IMR-90 (cell line): ENCODE results near the gene TPSG1. TPM values are rescaled to one million over a fixed set of nuclear protein-coding genes. Genes with fewer than 3 reads are reported as not detected.

Source experiments
- ATAC-seq: fragments of 200-7000 bp; cut with Tn5 transposase; 2 replicates; pipeline ENCODE4 v1.9.1; 2020; ENCODE audit warnings: low read depth, mild to moderate bottlenecking, moderate library complexity
- BruUV-seq: library from RNA; stranded (reverse); fragments of 400-500 nt; replicated peaks from 2 replicates; lab custom pipeline; 2021; lab: Mats Ljungman, UMichigan
- CTCF ChIA-PET: fragments of 300-600 bp; formaldehyde crosslinking; extraction: SDS; loops from one replicate; lab custom pipeline; 2021; ENCODE audit warnings: antibody characterized with exemption; lab: Yijun Ruan, JAX
- POLR2A ChIA-PET: fragments of 300-600 bp; sonication (Branson Sonifier 250); formaldehyde crosslinking; loops from one replicate; lab custom pipeline; 2022; ENCODE audit warnings: antibody characterized with exemption; ENCODE audit not compliant: unreplicated experiment; lab: Charles Lee
- DNase-seq: peaks from one replicate; pipeline ENCODE4 v3.0.0; 2013
- H2AFZ ChIP-seq: replicated peaks from 2 replicates; pipeline ENCODE3; 2013; ENCODE audit warnings: low read length, mild to moderate bottlenecking; ENCODE audit not compliant: poor library complexity
- H2AK5ac ChIP-seq: 2 replicates; pipeline ENCODE4 v1.6.1; 2013; ENCODE audit warnings: low read depth, low read length, inconsistent platforms
- H2AK9ac ChIP-seq: replicated peaks from 2 replicates; pipeline ENCODE3; 2013; ENCODE audit warnings: mild to moderate bottlenecking, low read depth, low read length, moderate library complexity; ENCODE audit not compliant: poor library complexity
- H2BK120ac ChIP-seq: 2 replicates; pipeline ENCODE4 v1.6.1; 2013; ENCODE audit warnings: low read depth, low read length, inconsistent platforms
- H2BK15ac ChIP-seq: 3 replicates; pipeline ENCODE4 v1.6.1; 2013; ENCODE audit warnings: low read depth, low read length, inconsistent platforms
- H2BK20ac ChIP-seq: 2 replicates; pipeline ENCODE4 v1.6.1; 2013; ENCODE audit warnings: low read depth, mild to moderate bottlenecking, inconsistent platforms, low read length, moderate library complexity
- H2BK5ac ChIP-seq: 2 replicates; pipeline ENCODE4 v1.6.1; 2013; ENCODE audit warnings: mild to moderate bottlenecking, low read depth, low read length, inconsistent platforms; ENCODE audit not compliant: poor library complexity, severe bottlenecking
- H3K14ac ChIP-seq: replicated peaks from 2 replicates; pipeline ENCODE4 v1.6.1; 2013; ENCODE audit warnings: low read depth, low read length, inconsistent platforms
- H3K18ac ChIP-seq: 2 replicates; pipeline ENCODE4 v1.6.1; 2013; ENCODE audit warnings: low read depth, low read length, control low read depth
- H3K23ac ChIP-seq: 2 replicates; pipeline ENCODE4 v1.6.1; 2013; ENCODE audit warnings: low read depth, low read length, inconsistent platforms
- H3K27ac ChIP-seq: 2 replicates; pipeline ENCODE4 v1.5.1; 2013; ENCODE audit warnings: mild to moderate bottlenecking, control low read depth, low read length; ENCODE audit not compliant: insufficient read depth
- H3K27me3 ChIP-seq: 2 replicates; pipeline ENCODE4 v1.6.1; 2013; ENCODE audit warnings: low read length; ENCODE audit not compliant: control insufficient read depth, insufficient read depth
- H3K36me3 ChIP-seq: 2 replicates; pipeline ENCODE4 v1.6.1; 2013; ENCODE audit warnings: low read length, mixed read lengths; ENCODE audit not compliant: control insufficient read depth, insufficient read depth
- H3K4ac ChIP-seq: 2 replicates; pipeline ENCODE4 v1.6.1; 2013; ENCODE audit warnings: low read depth, low read length, inconsistent platforms
- H3K4me1 ChIP-seq: 2 replicates; pipeline ENCODE4 v1.6.1; 2013; ENCODE audit warnings: low read length, mixed read lengths; ENCODE audit not compliant: control insufficient read depth, insufficient read depth
- H3K4me2 ChIP-seq: 2 replicates; pipeline ENCODE4 v1.6.1; 2013; ENCODE audit warnings: low read depth, mild to moderate bottlenecking, control low read depth, low read length, moderate library complexity
- H3K4me3 ChIP-seq: 2 replicates; pipeline ENCODE4 v1.5.1; 2013; ENCODE audit warnings: low read depth, mild to moderate bottlenecking, control low read depth, low read length, moderate library complexity; ENCODE audit not compliant: insufficient read depth
- H3K56ac ChIP-seq: 2 replicates; pipeline ENCODE4 v1.6.1; 2013; ENCODE audit warnings: low read length, inconsistent platforms; ENCODE audit not compliant: insufficient read depth; ENCODE audit errors: extremely low read depth
- H3K79me1 ChIP-seq, 2 experiments: 2 replicates each; pipeline ENCODE4 v1.6.1; 2013; ENCODE audit warnings: low read length in 2 of 2, inconsistent platforms in 1 of 2, low read depth in 1 of 2
- H3K9ac ChIP-seq: 2 replicates; pipeline ENCODE4 v1.6.1; 2013; ENCODE audit warnings: low read depth, low read length, control low read depth
- H3K9me1 ChIP-seq: 2 replicates; pipeline ENCODE4 v1.6.1; 2013; ENCODE audit warnings: low read length, inconsistent platforms; ENCODE audit not compliant: insufficient read depth
- H3K9me3 ChIP-seq: 2 replicates; pipeline ENCODE4 v1.6.1; 2013; ENCODE audit warnings: low read length; ENCODE audit not compliant: control insufficient read depth, insufficient read depth
- H4K20me1 ChIP-seq: 2 replicates; pipeline ENCODE4 v1.6.1; 2013; ENCODE audit warnings: low read length, inconsistent platforms; ENCODE audit not compliant: insufficient read depth
- H4K5ac ChIP-seq: 2 replicates; pipeline ENCODE4 v1.6.1; 2013; ENCODE audit warnings: mild to moderate bottlenecking, low read depth, low read length, control low read depth
- H4K8ac ChIP-seq, 2 experiments: 2 replicates each; pipeline ENCODE4 v1.6.1; 2013; ENCODE audit warnings: low read depth in 2 of 2, low read length in 2 of 2, control low read depth in 1 of 2, inconsistent platforms in 1 of 2
- H4K91ac ChIP-seq: 2 replicates; pipeline ENCODE4 v1.6.1; 2013; ENCODE audit warnings: low read depth, low read length, inconsistent platforms; ENCODE audit not compliant: insufficient read depth
- BHLHE40 ChIP-seq: fragments of 150-350 bp; IDR thresholded peaks from 2 replicates; pipeline ENCODE4 v1.6.1; 2016; ENCODE audit warnings: mild to moderate bottlenecking, low read depth, low read length
- WGBS, 2 experiments: methylation state at CpG; one replicate each; pipeline versions ENCODE4 v1.1.5 to v1.1.7; 2013; ENCODE audit warnings: missing lambda C conversion rate in 2 of 2; ENCODE audit not compliant: insufficient read length in 1 of 2; ENCODE audit errors: extremely low coverage in 2 of 2; 5-methylcytosine and 5-hydroxymethylcytosine counted together
- dilution Hi-C: fragments of 300-500 bp; cut with HindIII; formaldehyde crosslinking; loops from one replicate; pipeline ENCODE4 v1.14.3; 2018; ENCODE audit warnings: low sequenced_read_pairs; ENCODE audit not compliant: unreplicated experiment
- in situ Hi-C: fragments of 300-500 bp; cut with MboI; formaldehyde crosslinking; loops from 3 replicates; pipeline ENCODE4 v1.14.3; 2019; ENCODE audit warnings: low sequenced_read_pairs, inconsistent platforms, mixed read lengths
- intact Hi-C: fragments of 100-400 bp; cut with micrococcal nuclease; formaldehyde crosslinking; loops from 2 replicates; pipeline ENCODE4 v1.10.0; 2022
- polyA plus RNA-seq, 3 experiments: library from polyadenylated mRNA; depleted of rRNA; stranded (reverse); fragments of >200 nt; gene quantifications; 2 replicates each; pipeline ENCODE4 v1.2.3, GENCODE V29; 2012; ENCODE audit warnings: low replicate concordance in 1 of 3
- total RNA-seq: library from RNA; depleted of rRNA; stranded (reverse); fragments of >200 nt; gene quantifications from 2 replicates; pipeline ENCODE4 v1.2.3, GENCODE V29; 2012

Gene TPSG1
- total and polyA plus RNA-seq, 2 of the 4 experiments (the other 2 are of a cell fraction): not detected

GRCh38 chr16:1196494-1196893 lies 28.6 kb downstream of the TPSG1 start:
- CTCF ChIA-PET: no interaction called here
- Histone ChIP-seq H2BK5ac (no peak overlapping the region), H3K9me3 (no peaks in the 10 kb centered on the region), H3K9ac (no peak overlapping the region), H3K4me3 (no peak overlapping the region), H4K20me1 (peaks cover 14% of the 10 kb centered on the region), H2AK5ac (no peak overlapping the region), H3K27ac (no peak overlapping the region), H3K79me1 (no peaks in the 10 kb centered on the region), H2BK15ac (no peak overlapping the region), H3K4me2 (no peak overlapping the region), H3K23ac (no peak overlapping the region), H3K56ac (no peak overlapping the region), H3K4me1 (no peaks in the 10 kb centered on the region), H2BK120ac (no peak overlapping the region), H3K14ac (no peak overlapping the region), H3K36me3 (no peaks in the 10 kb centered on the region; the same call in 1 of the 2 replicates), H2BK20ac (no peak overlapping the region), H3K9me1 (no peaks in the 10 kb centered on the region), H4K5ac (no peak overlapping the region), H3K4ac (no peak overlapping the region), H4K91ac (no peak overlapping the region), H2AK9ac (no peak overlapping the region), H3K18ac (no peak overlapping the region), H4K8ac (no peak overlapping the region), H2AFZ (no peak overlapping the region), H3K27me3 (no peaks in the 10 kb centered on the region)
- POLR2A ChIA-PET: no interaction called here
- TF ChIP-seq BHLHE40: no peak
- ATAC-seq (no peak), DNase-seq (no peak)
- intact Hi-C loops (no loop called here), in situ Hi-C loops (loop anchor here (5.0 kb wide), 1 partner anchor 84 kb away; no protein-coding TSS in a partner anchor), dilution Hi-C loops (no loop called here)
- 78% methylated on average over 10 of the region's 11 CpGs; no CpG with 5 or more reads in 1 of the 2 experiments for WGBS, 2 experiments
- BruUV-seq: no TSS peak
